Central memory CD4-positive, alpha-beta T cell (primary cell): ENCODE data around the gene PLA2G4F.

Experiments
- DNase-seq: peaks from one replicate; pipeline ENCODE4 v3.0.0; 2022

PLA2G4F gene

GRCh38 chr15:42131006-42131405 lies 25.4 kb downstream of the PLA2G4F start:
- no peak for DNase-seq

- DNase-seq = no peak
Measured at GRCh38 chr15:42130246-42130986, 26.0 kb downstream of the PLA2G4F start.

GRCh38 chr15:42129364-42129763 lies 27.1 kb downstream of the PLA2G4F start:
- DNase-seq = no peak

GRCh38 chr15:42128476-42128875 lies 28.0 kb downstream of the PLA2G4F start:
- DNase-seq = no peak

- no peak for DNase-seq
Measured at GRCh38 chr15:42123546-42123945, 32.9 kb downstream of the PLA2G4F start.

- no peak for DNase-seq
Measured at GRCh38 chr15:42121682-42122081, 34.8 kb downstream of the PLA2G4F start.

- DNase-seq = no peak
Measured at GRCh38 chr15:42121021-42121420, 35.4 kb downstream of the PLA2G4F start.

- no peak for DNase-seq
Measured at GRCh38 chr15:42120285-42120684, 36.2 kb downstream of the PLA2G4F start.

GRCh38 chr15:42119446-42119760 lies 37.0 kb downstream of the PLA2G4F start:
- no peak for DNase-seq

- no peak for DNase-seq
Measured at GRCh38 chr15:42118650-42119445, 37.6 kb downstream of the PLA2G4F start.

- DNase-seq = no peak
Measured at GRCh38 chr15:42111924-42112323, 44.5 kb downstream of the PLA2G4F start.

- no peak for DNase-seq
Measured at GRCh38 chr15:42110367-42110766, 46.1 kb downstream of the PLA2G4F start.

- no peak for DNase-seq
Measured at GRCh38 chr15:42108806-42109205, 47.6 kb downstream of the PLA2G4F start.

- no peak for DNase-seq
Measured at GRCh38 chr15:42108189-42108588, 48.2 kb downstream of the PLA2G4F start.

- no peak for DNase-seq
Measured at GRCh38 chr15:42107473-42107872, 49.0 kb downstream of the PLA2G4F start.

GRCh38 chr15:42106288-42106687 lies 50.1 kb downstream of the PLA2G4F start:
- no peak for DNase-seq

- DNase-seq = no peak
Measured at GRCh38 chr15:42104095-42104891, 52.1 kb downstream of the PLA2G4F start.

- DNase-seq = no peak
Measured at GRCh38 chr15:42102646-42103235, 53.7 kb downstream of the PLA2G4F start.

- DNase-seq = no peak
Measured at GRCh38 chr15:42101861-42102260, 54.6 kb downstream of the PLA2G4F start.

- DNase-seq = no peak
Measured at GRCh38 chr15:42100021-42100800, 56.2 kb downstream of the PLA2G4F start.

- DNase-seq = no peak
Measured at GRCh38 chr15:42097018-42097417, 59.4 kb downstream of the PLA2G4F start.

- no peak for DNase-seq
Measured at GRCh38 chr15:42094512-42094963, 61.9 kb downstream of the PLA2G4F start, which contains the start of gene PLA2G4D. Gene PLA2G4D, minus strand, starts transcription at chr15:42094562. Its CDS starts 103 bp downstream, at chr15:42094459.
